Activated naive CD4-positive, alpha-beta T cell treated with Interleukin-2 at 50 U/mL for 16 hours (primary cell): ENCODE measurements around the gene GREM2.
A peak's percentile ranks its signal among the peaks of the same experiment; 100 is the strongest.

Source experiments
- DNase-seq: peaks from one replicate; pipeline ENCODE4 v3.0.0-alpha.2; 2020

The GREM2 gene

DNA sequence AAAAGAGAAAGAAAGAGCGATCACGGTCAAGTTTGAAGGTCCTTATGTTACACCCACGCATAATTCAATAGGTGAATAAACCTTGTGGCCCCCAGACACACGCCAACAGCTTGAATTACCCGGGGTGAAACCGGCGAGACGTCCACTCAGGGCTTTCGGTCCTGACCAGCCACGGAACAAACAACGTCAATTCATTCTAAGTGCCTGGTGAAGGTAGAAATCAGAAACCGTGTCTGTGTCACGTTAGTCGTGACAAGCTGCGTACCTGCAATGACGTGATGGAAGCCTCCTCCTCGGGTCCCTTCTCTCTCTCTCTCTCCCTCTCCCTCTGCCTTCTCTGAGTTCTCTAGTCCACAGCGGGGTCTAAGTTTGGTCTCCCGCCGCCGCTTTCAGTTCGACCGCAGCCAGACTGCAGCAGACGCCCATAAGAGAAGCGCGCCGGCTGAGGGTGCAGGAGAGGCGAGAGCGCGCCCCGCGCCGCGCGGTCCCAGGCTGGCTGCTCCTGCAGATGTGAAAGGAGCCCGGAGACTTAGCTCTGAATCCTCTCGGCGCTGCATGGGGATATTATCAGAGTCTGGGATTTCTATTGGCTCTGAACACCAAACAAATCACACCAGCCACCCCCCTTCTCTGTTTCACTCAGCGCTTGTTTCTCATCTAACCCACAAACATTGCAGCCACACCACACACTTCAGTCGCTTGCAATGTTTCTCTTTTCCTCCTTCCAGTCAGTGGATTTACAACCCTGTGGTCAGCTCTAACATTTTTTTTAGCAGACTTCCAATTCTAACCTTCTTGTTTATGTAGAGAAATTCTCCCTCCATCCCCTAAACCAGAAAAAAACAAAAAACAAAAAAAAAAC lies at the start of gene GREM2:
Gene GREM2 (minus strand): TSS at position 537 of the 862 bp plus-strand sequence. CDS start 118,680 bp downstream, outside the sequence.
- DNase-seq = peak; percentile 53

DNA sequence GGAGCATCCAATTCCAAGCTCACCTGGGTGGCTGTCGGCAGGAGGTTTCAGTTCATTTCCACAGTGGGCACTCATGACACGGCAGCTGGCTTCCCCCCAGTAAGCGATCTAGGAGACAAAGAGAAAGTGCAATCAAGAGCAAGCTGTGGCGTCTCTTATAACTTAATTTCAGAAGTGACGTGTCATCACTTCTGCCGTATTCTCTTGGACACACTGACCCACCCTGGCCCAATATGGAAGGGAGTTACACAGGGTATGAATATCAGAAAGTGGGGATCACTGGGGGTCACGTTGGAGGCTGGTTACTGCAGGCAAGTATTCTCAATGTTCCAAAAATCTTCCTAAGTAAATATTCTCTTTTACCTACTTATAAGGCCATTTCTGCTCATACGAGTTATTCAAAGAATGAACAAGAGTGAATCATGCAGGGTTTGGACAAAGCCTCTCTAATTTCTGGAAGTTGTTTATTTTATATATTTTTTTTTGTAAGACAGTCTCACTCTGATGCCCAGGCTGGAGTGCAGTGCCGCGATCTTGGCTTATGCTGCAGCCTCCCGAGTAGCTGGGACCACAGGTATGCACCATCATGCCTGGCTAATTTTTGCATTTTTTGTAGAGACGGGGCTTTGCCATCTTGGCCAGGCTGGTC lies 46.5 kb upstream of the GREM2 start:
- no peak for DNase-seq

DNA sequence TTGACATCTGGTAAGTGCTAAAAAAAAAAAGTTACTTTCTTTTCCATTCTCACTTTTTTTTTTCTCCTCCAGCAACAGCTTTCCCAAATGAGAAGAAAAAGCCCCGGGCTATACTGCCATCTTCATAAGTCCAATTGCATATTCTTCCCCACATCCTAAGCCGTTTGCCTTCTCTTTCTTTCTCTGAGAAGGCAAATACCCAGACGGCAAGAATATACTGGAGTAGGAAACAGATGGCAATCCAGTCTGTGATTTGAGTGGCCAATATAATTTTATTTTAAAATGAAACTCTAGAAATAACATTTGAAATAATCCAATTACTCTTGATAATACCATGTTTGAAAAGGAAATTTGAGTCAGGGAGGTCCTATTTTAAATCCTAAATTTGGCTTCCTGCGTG lies 44.6 kb upstream of the GREM2 start:
- DNase-seq = no peak

DNA sequence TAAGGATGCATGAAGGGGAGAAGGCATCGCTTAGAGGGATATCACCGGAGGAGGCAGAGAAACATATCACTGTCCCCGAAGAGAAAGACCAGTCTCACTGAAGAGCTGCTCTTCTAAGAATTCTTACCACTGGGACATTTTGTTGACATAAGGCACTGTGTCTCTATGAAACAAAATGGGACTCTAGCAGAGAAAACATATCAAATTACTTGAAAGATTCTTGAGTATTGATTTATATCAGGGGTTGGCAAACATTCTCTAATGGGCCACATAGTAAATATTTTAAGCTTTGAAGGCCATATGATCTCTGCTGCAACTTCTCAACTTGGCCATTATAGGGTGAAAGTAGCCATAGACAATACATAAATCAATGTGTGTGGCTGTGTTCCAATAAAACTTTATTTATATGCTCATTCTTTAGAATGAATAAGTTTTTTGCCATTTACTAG lies 41.0 kb upstream of the GREM2 start:
- no peak for DNase-seq

DNA sequence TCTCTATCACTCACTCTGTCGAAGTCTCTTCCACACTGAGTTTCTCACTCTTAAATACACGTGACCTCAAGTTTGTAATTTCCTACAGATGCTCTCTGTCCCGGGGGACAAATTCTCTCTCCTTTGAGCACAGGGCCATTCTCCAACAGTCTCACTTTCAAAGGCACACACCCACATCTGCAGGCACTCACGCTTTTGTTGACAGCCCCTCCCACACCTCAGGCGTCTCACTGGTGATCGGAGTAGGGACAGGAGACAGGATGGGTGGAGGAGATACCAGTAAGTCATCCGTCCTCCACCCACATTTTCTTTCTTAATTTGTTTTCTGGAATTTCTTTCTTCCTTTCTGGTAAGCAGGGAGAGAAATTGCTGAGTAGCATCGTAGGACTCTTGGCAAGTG lies 40.6 kb upstream of the GREM2 start:
- no peak for DNase-seq

DNA sequence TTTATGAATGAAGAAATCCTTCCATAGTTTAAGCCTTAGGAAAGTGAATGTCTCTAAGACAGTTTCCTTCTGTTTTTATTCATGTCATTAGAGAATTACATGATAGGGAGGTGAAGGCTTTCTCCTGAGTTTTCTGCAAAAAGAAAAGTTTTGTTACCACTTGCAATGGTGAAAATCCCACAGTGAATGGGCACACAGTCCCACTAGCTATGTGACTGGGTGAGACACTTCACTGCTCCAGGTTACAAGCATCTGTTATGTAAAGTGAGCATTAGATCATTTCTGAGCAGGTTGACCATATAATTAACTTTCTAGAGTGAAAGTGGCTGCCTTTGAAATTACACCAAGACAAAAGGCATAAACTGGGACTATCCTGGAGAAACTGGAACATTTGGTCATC lies 38.9 kb upstream of the GREM2 start:
- no peak for DNase-seq

DNA sequence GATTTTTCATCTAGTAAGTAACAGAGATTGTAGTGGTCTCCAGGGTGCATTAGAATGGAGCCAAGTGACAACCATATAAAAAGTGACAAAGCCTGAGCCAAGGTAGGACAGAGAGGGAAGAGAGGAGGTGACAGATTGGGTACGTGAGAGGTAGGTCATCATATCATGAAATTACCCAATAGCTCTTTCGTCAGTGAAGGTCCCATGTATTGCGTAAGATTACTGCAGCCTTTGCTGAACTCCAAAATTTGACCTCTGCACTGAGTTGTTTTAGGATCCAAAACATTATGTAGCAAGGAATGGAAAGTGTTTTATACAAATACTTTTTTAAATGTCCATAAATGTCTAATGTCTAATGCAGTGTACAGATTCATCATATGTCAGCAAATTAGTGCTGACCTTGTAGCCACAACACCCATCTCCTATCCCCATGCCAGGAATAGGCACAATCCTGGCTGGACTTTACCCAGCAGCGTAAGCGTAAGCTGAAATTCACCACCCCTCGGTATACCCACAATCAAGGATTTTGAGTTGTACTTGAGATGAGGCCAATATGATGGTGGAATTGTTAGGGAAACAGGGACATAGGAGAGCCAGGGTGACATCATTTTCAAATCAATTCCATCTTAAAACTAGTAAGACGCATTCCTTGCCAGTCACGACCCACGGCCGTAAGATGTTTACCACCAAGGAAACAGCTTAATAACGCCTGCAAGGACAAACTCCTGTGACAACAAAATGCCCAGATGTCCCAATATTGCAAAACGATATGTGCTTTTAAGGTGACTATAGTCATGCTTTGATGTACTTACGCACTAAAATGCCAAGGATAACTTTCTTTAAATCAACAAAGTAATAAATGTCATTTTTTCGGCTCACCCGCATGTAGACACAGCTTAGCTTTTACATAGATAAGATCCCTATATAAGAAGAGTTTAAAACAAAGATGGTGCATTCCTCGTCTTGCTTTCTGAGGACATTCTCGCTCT lies 38.1 kb upstream of the GREM2 start:
- no peak for DNase-seq

DNA sequence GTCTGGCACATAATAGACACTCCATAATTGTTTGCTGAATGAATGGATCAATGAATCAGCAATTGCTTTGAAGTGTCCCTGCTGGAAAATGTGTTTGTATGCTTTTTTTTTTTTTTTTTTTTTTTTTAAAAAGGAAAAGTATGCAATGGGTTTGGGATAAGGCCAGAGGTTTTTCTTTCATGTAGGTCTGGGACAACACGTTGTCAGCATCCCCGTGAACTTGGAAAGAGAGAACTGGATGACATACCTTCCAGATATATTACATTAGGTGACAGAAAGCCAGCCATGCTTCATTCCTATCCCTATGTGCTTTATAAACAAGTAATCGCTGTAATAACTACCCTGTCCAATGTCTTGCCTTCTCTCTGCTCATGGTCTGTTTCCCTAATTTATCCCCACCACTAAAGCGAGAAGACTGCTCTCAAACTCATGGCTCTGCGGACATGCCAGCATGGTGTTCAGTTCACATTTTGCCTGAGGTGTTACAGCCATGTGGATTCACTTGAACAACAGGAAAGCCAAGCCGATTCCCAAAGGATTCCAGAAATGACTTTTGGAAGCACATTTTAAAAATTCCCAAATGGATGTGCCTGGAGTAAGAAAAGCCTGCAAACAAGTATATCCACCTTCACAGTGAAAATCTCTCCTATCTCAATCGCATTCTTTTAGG lies 34.8 kb upstream of the GREM2 start:
- no peak for DNase-seq

DNA sequence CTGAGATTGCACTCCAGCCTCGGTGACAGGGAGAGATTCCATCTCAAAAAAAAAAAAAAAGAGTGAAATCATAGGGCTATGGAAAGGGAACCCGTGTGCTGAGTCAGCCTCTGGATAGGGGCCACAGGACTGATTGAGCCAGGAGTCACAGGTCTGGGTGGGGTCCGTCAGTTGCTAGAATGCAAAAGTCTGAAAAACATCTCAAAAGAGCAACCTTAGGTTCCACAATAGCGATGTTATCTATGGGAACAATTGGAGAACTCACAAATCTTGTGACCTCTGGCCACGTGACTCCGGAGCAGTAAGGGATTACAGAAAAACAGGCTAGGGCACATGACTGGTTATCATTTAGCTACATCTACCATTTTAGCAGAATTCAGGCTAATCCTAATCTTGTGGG lies 32.8 kb upstream of the GREM2 start:
- no peak for DNase-seq

DNA sequence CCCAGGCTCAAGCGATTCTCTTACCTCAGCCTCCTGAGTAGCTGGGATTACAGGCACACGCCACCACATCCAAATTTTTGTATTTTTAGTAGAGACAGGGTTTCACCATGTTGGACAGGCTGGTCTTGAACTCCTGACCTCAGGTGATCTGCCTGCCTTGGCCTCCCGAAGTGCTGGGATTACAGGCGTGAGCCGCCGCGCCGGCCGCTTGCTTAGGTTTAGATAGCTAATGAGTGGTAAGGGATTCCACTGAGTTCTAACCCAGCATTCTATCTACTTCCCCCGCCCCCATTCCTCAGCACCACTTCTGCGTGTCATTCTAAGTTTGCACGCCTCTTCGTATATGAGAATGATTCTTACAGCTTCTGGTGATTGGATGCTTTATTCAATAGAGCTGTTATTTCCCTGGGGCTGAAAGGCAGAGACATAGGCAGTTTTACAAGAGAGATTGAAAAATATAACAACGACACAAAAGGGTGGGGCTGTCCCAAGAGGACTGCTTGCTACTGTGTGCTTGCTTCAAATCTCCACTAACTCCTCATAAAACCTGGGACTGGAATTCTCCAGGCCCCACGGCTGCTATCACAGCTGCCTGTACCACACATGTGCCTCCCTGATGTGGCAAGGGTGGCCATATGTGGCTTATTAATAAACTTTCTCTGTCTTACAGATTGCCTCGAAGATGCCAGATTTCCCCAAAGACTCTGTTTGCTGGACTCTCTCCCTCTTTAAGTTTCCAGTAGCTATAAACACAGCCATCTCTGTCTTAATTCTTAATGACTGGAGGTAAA lies 23.7 kb upstream of the GREM2 start:
- no peak for DNase-seq

DNA sequence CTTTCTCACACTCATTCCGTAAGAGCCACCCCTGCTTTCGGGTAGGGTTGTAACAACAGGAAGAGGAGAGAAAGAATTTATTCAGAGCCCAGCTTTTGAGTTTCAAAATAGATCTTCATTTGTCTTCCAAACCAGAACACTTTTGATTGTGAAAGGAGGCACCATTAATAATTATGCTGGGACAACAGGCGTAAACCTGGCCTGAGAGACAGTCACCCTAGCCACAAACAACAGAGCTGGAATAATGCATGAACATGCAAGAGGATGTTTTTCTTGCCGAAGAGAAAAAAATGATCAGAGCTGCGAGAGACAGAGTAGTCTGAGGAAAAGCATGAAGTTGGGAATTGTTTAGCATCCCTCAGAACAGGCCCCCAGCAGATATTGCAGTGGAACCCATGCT lies 18.5 kb upstream of the GREM2 start:
- DNase-seq = no peak

DNA sequence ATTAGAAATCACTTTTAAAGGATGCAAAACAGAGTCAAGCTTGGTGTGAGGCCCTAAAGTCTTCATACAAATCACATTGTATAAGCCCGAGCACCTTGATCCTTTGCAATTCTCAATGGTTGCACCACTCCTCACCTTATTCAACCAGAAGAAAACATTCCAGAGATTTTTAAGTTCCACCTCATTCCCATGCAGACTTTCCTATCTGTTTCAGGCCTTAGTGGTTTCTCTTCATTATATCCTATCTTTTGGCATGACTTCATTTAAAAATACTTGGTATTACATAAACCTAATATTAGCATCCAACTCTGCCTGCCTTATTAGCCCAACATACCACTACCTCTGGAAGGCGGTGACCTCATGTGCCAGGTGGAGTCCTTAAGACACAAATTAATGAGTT lies 9.3 kb upstream of the GREM2 start:
- no peak for DNase-seq

DNA sequence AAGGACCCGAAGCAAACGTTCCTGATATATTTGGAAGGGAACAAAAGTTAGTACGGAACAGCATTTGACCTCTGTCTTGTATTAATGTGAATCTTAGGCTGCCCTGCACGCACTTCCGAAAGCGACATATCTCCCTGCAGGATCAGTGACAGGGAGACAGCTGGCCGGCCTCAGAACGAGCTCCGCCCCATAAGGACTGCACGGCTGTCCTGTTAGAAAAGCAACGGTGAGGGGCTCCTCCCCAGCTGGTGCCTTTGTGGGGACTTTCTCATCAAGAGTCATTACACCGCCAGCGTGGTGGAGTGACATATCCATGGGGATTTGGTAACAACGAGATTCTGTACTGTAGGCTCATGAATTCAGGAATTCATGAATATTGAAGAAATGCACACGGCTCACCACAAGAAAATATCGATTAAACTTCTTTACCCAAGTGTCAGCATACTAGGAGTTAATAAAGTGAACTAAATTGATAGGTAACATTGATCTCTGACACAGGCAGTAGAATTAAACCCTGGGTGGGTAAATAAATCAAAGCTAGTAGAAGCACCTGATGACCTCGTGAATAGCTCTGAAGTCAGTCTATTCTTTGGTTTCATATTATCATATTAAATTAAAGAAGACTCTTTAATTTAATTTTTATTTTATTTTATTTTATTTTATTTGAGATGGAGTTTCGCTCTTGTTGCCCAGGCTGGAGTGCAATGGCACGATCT lies 8.1 kb upstream of the GREM2 start:
- no peak for DNase-seq

DNA sequence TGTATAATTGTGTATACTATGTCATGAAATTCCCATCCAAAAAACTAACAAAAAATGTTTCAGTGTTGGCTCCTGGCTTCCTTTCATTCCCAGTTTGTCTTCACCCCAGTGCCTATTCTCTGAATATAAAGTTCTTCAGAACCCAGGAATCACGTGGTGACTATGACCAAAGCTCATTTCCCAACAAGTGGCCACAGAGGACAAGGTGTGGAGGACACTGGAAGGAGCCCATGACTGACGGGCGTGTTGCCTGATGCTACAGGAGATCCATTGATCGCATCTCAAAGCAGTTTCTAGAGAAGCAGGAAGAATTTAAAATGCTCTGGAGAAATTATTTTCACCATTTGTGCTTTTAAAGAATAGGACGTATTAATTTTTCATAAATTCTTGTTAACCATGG lies 7.4 kb upstream of the GREM2 start:
- DNase-seq = no peak

DNA sequence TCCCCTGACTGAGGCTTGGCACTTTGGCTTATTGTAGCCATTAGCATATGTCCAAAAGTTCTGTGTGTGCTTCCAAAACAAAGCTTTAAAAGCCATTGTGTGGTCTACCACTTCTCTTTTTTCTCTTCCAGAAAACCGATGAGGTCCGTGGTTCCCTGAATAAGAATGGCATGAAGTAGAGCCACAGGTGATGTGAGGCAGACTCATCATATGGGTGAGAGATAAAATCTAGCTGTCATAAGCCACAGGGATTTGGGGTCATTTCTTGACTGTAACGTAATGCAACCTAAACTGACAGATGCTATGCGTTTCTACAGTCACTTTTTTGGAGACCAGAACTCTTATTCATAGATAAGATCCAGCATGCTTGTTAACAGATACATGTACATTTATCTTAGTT lies 7.0 kb upstream of the GREM2 start:
- DNase-seq = no peak

DNA sequence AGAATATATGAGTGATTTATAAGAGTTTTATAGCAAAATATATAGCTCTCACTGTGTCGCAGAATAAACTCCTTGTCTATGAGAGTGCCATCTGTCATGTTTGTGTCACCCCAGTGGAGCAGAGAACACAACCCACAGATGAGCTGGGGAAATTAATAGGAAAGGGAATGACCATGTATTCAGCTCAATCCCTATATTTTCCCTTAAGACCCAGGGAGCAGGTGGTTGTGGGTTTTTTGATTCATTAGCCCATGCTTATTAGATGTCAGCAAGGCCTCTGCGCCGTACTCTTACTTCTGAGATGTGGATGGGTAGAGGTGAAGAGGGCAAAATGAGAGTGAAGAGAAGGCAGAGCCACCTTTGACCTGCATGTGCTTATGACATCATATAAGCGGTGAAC lies 4.1 kb upstream of the GREM2 start:
- no peak for DNase-seq

DNA sequence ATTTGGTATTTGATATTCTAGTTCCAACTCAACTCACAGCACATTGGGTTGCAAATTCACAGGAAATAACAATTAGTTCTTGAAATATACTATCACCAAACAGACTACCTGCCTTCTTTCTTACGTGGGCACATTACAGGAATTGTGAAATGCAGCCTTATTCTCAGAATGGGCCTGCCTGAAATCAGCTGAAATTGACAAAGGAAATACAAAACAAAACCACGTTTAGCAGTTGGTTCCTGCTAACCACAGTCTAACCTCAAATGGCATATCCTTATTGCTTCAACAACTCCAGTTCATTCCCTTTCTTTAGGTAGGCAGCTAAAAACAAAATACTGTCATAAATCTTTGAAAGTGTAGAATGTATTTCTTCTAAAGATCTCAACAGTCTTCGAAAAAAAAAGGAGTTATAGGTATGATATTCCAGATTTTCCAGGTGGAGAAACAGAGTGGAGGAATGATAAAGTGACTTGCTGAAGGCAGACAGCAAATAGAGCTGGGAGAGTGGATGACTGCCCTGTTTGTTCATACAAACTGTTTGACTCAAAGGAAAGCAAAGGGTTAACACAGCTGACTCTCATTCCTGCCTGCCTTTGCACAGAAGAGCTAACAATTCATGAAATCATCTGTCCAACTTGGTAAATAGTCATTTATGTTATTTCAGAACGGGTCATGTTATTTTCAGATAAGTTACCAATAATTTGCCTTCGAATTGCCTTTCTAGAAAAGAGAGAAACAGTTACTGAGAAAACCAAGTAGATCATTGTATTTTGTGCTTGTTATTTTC lies 1.6 kb upstream of the GREM2 start:
- no peak for DNase-seq

DNA sequence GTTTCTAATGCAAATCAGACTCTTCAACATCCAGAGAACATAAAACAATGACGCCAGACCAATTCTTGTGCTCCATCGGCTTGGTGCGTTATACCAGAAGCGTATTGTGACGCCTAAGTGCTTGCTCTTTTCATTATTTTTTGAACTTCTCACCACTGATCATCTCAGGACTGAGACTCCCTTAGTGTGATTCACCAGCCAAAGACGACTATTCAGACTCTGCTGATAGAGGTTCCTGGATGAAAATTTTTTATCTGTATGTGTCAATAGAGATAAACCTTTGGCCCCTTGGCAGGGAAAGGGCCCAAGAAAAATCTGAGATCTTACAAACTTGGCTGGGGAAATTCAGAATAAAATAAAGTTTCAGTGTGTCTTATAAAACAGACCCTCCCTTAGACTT lies 856 bp upstream of the GREM2 start:
- no peak for DNase-seq

DNA sequence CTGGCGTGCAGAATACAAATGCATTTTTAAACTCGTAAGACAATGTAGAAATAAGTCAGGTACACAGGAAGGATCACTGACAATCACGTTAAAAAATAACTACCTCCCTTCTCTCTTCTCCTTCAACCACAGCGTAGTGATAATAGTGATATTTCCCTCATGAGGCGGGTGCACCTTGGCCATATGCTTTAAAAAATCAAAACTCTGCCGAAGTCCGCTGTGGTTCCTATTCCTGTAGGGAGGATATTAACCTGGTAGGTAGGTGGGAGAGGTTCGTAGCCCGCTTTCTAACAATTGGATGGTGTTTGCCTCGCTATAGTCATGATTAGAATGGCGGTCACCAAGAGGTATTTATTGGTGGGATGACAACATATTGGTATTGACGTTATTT lies 732 bp downstream of the GREM2 start:
- no peak for DNase-seq

DNA sequence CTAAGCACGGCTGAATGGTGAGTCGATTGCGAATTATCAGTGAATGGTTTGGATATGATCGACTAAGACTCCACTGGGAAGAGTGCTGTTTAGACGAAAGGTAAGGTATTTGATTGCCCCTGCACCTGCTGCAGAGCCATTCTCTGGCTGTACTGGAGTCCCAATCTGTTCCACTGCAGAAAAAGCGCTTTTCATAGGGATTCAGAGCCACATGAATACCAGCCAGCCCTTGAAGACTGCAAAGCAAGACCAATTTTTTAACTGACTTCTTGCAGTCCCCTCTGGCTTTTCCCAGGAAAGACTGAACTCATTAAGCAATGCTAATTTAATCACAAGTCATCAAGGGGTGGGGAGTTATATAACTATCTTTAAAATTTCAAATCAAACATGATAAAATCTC lies 1.3 kb downstream of the GREM2 start:
- DNase-seq = no peak
